Esophagus muscularis mucosa (tissue), 4 donors: Measurements from ENCODE around the gene DBNDD2.

Experiments used
- EP300 ChIP-seq: sonication (generic); formaldehyde crosslinking; IDR thresholded peaks from one replicate; pipeline ENCODE4 v1.6.1; 2017; ENCODE audit warnings: antibody characterized with exemption
- POLR2AphosphoS5 ChIP-seq, 2 donors: sonication (generic); formaldehyde crosslinking; IDR thresholded peaks; one replicate each; pipeline ENCODE4 v1.6.1; 2017; ENCODE audit warnings: antibody characterized with exemption in 2 of 2
- TF ChIP-seq, protein P1 (sequence below), 3 experiments: fragments of 200-600 bp in 2 of 3; fragments of 450-650 bp in 1 of 3; sonication (generic) in 2 of 3; IDR thresholded peaks; one replicate each; pipeline ENCODE4 v1.5.1; 2017 to 2019; ENCODE audit warnings: antibody characterized with exemption in 3 of 3, mild to moderate bottlenecking in 2 of 3, moderate library complexity in 1 of 3

DNA sequence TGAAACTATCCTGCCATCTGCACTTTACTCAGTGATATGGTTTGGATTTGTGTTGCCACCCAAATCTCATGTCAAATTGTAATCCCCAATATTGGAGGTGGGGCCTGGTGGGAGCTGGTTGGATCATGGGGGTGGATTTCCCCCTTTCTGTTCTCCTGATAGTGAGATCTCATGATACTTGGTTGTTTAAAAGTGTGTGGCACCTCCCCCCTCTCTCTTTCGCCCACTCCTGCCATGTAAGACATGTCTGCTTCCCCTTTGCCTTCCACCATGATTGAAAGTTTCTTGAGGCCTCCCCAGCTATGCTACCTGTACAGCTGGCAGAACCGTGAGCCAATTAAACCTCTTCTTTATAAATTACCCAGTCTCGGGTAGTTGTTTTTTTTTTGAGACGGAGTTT lies 25.9 kb downstream of the DBNDD2 start:
- TF ChIP-seq, protein P1, sequence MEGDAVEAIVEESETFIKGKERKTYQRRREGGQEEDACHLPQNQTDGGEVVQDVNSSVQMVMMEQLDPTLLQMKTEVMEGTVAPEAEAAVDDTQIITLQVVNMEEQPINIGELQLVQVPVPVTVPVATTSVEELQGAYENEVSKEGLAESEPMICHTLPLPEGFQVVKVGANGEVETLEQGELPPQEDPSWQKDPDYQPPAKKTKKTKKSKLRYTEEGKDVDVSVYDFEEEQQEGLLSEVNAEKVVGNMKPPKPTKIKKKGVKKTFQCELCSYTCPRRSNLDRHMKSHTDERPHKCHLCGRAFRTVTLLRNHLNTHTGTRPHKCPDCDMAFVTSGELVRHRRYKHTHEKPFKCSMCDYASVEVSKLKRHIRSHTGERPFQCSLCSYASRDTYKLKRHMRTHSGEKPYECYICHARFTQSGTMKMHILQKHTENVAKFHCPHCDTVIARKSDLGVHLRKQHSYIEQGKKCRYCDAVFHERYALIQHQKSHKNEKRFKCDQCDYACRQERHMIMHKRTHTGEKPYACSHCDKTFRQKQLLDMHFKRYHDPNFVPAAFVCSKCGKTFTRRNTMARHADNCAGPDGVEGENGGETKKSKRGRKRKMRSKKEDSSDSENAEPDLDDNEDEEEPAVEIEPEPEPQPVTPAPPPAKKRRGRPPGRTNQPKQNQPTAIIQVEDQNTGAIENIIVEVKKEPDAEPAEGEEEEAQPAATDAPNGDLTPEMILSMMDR (IDR thresholded peaks at IDR 0.05), result no peak
- no peak for TF ChIP-seq POLR2AphosphoS5 (IDR thresholded peaks at IDR 0.05)
- no peak for TF ChIP-seq EP300
